K562 (cell line): Measurements from ENCODE around the gene PPT2. TPM values are rescaled to one million over a fixed set of nuclear protein-coding genes. Genes with fewer than 3 reads are reported as not detected.

Experiments
- CAMTA2 ChIP-seq: fragments of 250-450 bp; sonication (Bioruptor Pico); conservative IDR thresholded peaks from 2 replicates; pipeline ENCODE4 v1.5.1; 2022
- CBFA2T2 ChIP-seq: fragments of 450-650 bp; conservative IDR thresholded peaks from 2 replicates; pipeline ENCODE4 v1.6.1; 2017; ENCODE audit warnings: mild to moderate bottlenecking
- CCAR2 ChIP-seq: fragments of 200-400 bp; formaldehyde crosslinking; IDR thresholded peaks from 2 replicates; pipeline ENCODE4 v1.6.1; 2017; ENCODE audit warnings: mild to moderate bottlenecking, low read depth, low read length
- CHAMP1 ChIP-seq: fragments of 450-650 bp; IDR thresholded peaks from 2 replicates; pipeline ENCODE4 v1.6.1; 2016; ENCODE audit warnings: mild to moderate bottlenecking
- ELF4 ChIP-seq: fragments of 450-650 bp; formaldehyde crosslinking; IDR thresholded peaks from 2 replicates; pipeline ENCODE4 v1.4.0; 2022; ENCODE audit warnings: missing genetic modification characterization
- GATAD2B ChIP-seq: fragments of 450-650 bp; IDR thresholded peaks from 2 replicates; pipeline ENCODE4 v1.6.1; 2017; ENCODE audit warnings: mild to moderate bottlenecking, borderline replicate concordance
- HBP1 ChIP-seq: fragments of 450-650 bp; formaldehyde crosslinking; IDR thresholded peaks from 2 replicates; pipeline ENCODE4 v1.4.0; 2022; ENCODE audit warnings: missing genetic modification characterization
- HDAC2 ChIP-seq: fragments of 450-650 bp; IDR thresholded peaks from 2 replicates; pipeline ENCODE4 v1.6.1; 2016; ENCODE audit warnings: mild to moderate bottlenecking
- ILK ChIP-seq: fragments of 450-650 bp; IDR thresholded peaks from 2 replicates; pipeline ENCODE4 v1.6.1; 2016; ENCODE audit warnings: missing genetic modification characterization, low read depth, mild to moderate bottlenecking, missing compliant biosample characterization, moderate library complexity, borderline replicate concordance
- KDM2B ChIP-seq: fragments of 250-450 bp; sonication (Bioruptor Pico); IDR thresholded peaks from 2 replicates; pipeline ENCODE4 v1.8.0; 2021; ENCODE audit warnings: mild to moderate bottlenecking, moderate library complexity
- NFIX ChIP-seq: fragments of 250-450 bp; sonication (Bioruptor Pico); IDR thresholded peaks from 2 replicates; pipeline ENCODE4 v1.4.0; 2020; ENCODE audit warnings: low read depth, mild to moderate bottlenecking, moderate library complexity
- SNAPC5 ChIP-seq: fragments of 250-450 bp; sonication (Bioruptor Pico); IDR thresholded peaks from 2 replicates; pipeline ENCODE4 v1.8.0; 2021; ENCODE audit warnings: moderate library complexity, mild to moderate bottlenecking, inconsistent platforms
- SRSF3 ChIP-seq: fragments of 200-400 bp; formaldehyde crosslinking; IDR thresholded peaks from 2 replicates; pipeline ENCODE4 v1.6.1; 2016; ENCODE audit warnings: mild to moderate bottlenecking, low read length, moderate library complexity; ENCODE audit not compliant: insufficient read depth
- SUPT5H ChIP-seq: fragments of 450-650 bp; IDR thresholded peaks from 2 replicates; pipeline ENCODE4 v1.6.1; 2016
- TAF15 ChIP-seq: fragments of 200-400 bp; formaldehyde crosslinking; IDR thresholded peaks from 2 replicates; pipeline ENCODE4 v1.6.1; 2017; ENCODE audit warnings: mild to moderate bottlenecking, low read depth, low read length, moderate library complexity
- TAF7 ChIP-seq: fragments of 450-650 bp; IDR thresholded peaks from 2 replicates; pipeline ENCODE4 v1.6.1; 2016; ENCODE audit warnings: missing genetic modification characterization, missing compliant biosample characterization
- ZNF354B ChIP-seq: fragments of 250-450 bp; sonication (Bioruptor Pico); IDR thresholded peaks from 2 replicates; pipeline ENCODE4 v1.4.0; 2020
- ZNF79 ChIP-seq: fragments of 250-450 bp; sonication (Bioruptor Pico); IDR thresholded peaks from 2 replicates; pipeline ENCODE4 v1.4.0; 2020; ENCODE audit warnings: low read depth, mild to moderate bottlenecking, moderate library complexity
- polyA plus RNA-seq, 8 experiments: library from polyadenylated mRNA; depleted of rRNA in 4 of 8; stranded (reverse) in 5 of 8; unstranded in 3 of 8; fragments of >200 nt; fragmentation: Nextera tagmentation in 2 of 8; fragmentation: Illumina TruSeq in 1 of 8; extraction: Ambion mirVana in 2 of 8; extraction: Trizol in 1 of 8; gene quantifications; 2 replicates each; pipeline versions ENCODE4 v1.2.1 to v1.2.3, GENCODE V29; 2011 to 2014; ENCODE audit warnings: inconsistent platforms in 1 of 8, missing spikeins in 1 of 8
- total RNA-seq, 7 experiments: library from RNA; depleted of rRNA in 6 of 7; stranded (reverse); fragments of >200 nt in 6 of 7; fragmentation: Illumina TruSeq in 2 of 7; extraction: Trizol in 2 of 7; gene quantifications; 2 replicates each; pipeline versions ENCODE4 v1.2.1 to v1.2.3, GENCODE V29; 2011 to 2021; ENCODE audit warnings: low replicate concordance in 1 of 7

Gene PPT2
- total and polyA plus RNA-seq, 9 of the 15 experiments (the other 6 are each of a cell fraction or from before 2014, with no cell fraction given): 27.4 to 98.8 (median 69.9) TPM

GRCh38 chr6:32195902-32196681 lies 42.2 kb downstream of the PPT2 start (continued):
- TF ChIP-seq CCAR2 (no peak), ZNF79 (CRISPR knock-in tag) (no peak), NFIX (CRISPR knock-in tag) (no peak; the same call in 1 of the 2 replicates), SRSF3 (0 out of 2 replicates have a peak, but pooled peaks have one; percentile 79), HDAC2 (peak; percentile 50; the same call in 1 of the 2 replicates), SUPT5H (peak; percentile 96), TAF15 (no peak), ZNF354B (no peak), CHAMP1 (no peak), GATAD2B (peak; percentile 58; the same call in 1 of the 2 replicates), ILK (tag) (no peak), KDM2B (CRISPR knock-in tag) (no peak), CBFA2T2 (no peak), SNAPC5 (CRISPR knock-in tag) (no peak), CAMTA2 (0 out of 2 replicates have a peak, but pooled peaks have one; percentile 45), TAF7 (tag) (no peak), HBP1 (CRISPR knock-in tag) (no peak), ELF4 (CRISPR knock-in tag) (peak; percentile 48; the same call in 1 of the 2 replicates)
